DOHH2 (cell line): ENCODE data around the gene MTFMT.

Experiments
- H3F3A ChIP-seq: fragments of 200-600 bp; sonication (generic), shearing (Covaris generic); 2 replicates; pipeline ENCODE4 v1.6.0; 2016; ENCODE audit warnings: antibody characterized with exemption, mild to moderate bottlenecking; ENCODE audit not compliant: control insufficient read depth, insufficient read depth
- H3K27ac ChIP-seq: fragments of 200-600 bp; sonication (generic); 2 replicates; pipeline ENCODE4 v1.5.1; 2014; ENCODE audit warnings: low read depth, mild to moderate bottlenecking, low read length, moderate library complexity
- H3K27me3 ChIP-seq: fragments of 200-600 bp; sonication (generic); 2 replicates; pipeline ENCODE4 v1.6.1; 2014; ENCODE audit warnings: mild to moderate bottlenecking, low read length, mixed read lengths; ENCODE audit not compliant: control insufficient read depth
- H3K36me3 ChIP-seq: fragments of 200-600 bp; sonication (generic); 2 replicates; pipeline ENCODE4 v1.6.1; 2014; ENCODE audit warnings: mild to moderate bottlenecking, low read length, moderate library complexity, mixed read lengths; ENCODE audit not compliant: control insufficient read depth
- H3K4me1 ChIP-seq: fragments of 200-600 bp; sonication (generic); 2 replicates; pipeline ENCODE4 v1.6.1; 2014; ENCODE audit warnings: mild to moderate bottlenecking, low read length, mixed read lengths; ENCODE audit not compliant: control insufficient read depth
- H3K4me2 ChIP-seq: fragments of 200-600 bp; sonication (generic); 2 replicates; pipeline ENCODE4 v1.6.0; 2014; ENCODE audit warnings: mild to moderate bottlenecking, low read length, moderate library complexity
- H3K4me3 ChIP-seq: fragments of 200-600 bp; sonication (generic); 2 replicates; pipeline ENCODE4 v1.5.1; 2014; ENCODE audit warnings: mild to moderate bottlenecking, low read length, mixed read lengths
- H3K79me2 ChIP-seq: fragments of 200-600 bp; sonication (generic); 2 replicates; pipeline ENCODE4 v1.6.1; 2014; ENCODE audit warnings: mild to moderate bottlenecking, low read length, mixed read lengths; ENCODE audit not compliant: control insufficient read depth
- H3K9me2 ChIP-seq: fragments of 200-600 bp; sonication (generic); replicated peaks from 2 replicates; pipeline ENCODE4 v1.6.1; 2014; ENCODE audit warnings: mild to moderate bottlenecking, low read length, mixed read lengths; ENCODE audit not compliant: control insufficient read depth
- H3K9me3 ChIP-seq: fragments of 200-600 bp; sonication (generic); 2 replicates; pipeline ENCODE4 v1.6.1; 2014; ENCODE audit warnings: antibody characterized with exemption, low read length, mixed read lengths; ENCODE audit not compliant: control insufficient read depth, insufficient read depth
- H4K20me1 ChIP-seq: fragments of 200-600 bp; sonication (generic); 2 replicates; pipeline ENCODE4 v1.6.0; 2014; ENCODE audit warnings: low read depth, mild to moderate bottlenecking, antibody characterized with exemption, low read length, moderate library complexity; ENCODE audit not compliant: control insufficient read depth, insufficient read depth
- EZH2phosphoT487 ChIP-seq: fragments of 200-600 bp; sonication (generic); IDR thresholded peaks from 2 replicates; pipeline ENCODE4 v1.6.1; 2017; ENCODE audit warnings: borderline replicate concordance, mild to moderate bottlenecking, antibody characterized with exemption, low read length, moderate library complexity, mixed read lengths
- TF ChIP-seq, protein P1 (sequence below): fragments of 200-600 bp; sonication (generic); IDR thresholded peaks from one replicate; pipeline ENCODE4 v1.5.1; 2014; ENCODE audit warnings: antibody characterized with exemption, mild to moderate bottlenecking, low read depth, low read length; ENCODE audit not compliant: poor library complexity, severe bottlenecking

The MTFMT gene

DNA sequence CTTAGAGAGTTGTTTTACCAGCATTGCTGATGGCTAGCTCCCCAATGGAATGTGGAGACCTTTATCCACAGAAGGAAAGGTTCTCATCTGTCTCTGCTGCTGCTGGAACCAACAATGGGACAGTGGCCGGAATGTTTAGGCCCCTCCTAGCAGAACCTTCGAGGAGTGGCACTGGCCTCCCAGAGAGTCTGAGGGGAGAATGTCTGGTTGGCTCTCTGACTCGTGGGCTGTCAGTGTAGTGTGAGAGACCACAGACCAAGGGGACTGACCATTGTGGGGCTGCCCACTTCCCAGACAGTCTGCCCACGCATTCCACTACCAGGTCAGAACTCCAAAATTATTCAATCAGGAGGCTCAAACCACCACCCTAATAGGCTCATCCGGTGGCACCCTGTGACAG is 33.3 kb upstream of the MTFMT start:
- Histone ChIP-seq H3K36me3 (no peaks in the 10 kb centered on the region), H3K4me3 (no peak overlapping the region), H3F3A (no peaks in the 10 kb centered on the region), H3K27ac (no peak overlapping the region), H3K4me2 (no peak overlapping the region), H4K20me1 (no peaks in the 10 kb centered on the region), H3K27me3 (peaks cover 16% of the 10 kb centered on the region), H3K9me3 (no peaks in the 10 kb centered on the region), H3K4me1 (no peaks in the 10 kb centered on the region), H3K9me2 (no peaks in the 10 kb centered on the region), H3K79me2 (no peaks in the 10 kb centered on the region)
- TF ChIP-seq, protein P1, sequence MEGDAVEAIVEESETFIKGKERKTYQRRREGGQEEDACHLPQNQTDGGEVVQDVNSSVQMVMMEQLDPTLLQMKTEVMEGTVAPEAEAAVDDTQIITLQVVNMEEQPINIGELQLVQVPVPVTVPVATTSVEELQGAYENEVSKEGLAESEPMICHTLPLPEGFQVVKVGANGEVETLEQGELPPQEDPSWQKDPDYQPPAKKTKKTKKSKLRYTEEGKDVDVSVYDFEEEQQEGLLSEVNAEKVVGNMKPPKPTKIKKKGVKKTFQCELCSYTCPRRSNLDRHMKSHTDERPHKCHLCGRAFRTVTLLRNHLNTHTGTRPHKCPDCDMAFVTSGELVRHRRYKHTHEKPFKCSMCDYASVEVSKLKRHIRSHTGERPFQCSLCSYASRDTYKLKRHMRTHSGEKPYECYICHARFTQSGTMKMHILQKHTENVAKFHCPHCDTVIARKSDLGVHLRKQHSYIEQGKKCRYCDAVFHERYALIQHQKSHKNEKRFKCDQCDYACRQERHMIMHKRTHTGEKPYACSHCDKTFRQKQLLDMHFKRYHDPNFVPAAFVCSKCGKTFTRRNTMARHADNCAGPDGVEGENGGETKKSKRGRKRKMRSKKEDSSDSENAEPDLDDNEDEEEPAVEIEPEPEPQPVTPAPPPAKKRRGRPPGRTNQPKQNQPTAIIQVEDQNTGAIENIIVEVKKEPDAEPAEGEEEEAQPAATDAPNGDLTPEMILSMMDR: no peak
- no peak for TF ChIP-seq EZH2phosphoT487

DNA sequence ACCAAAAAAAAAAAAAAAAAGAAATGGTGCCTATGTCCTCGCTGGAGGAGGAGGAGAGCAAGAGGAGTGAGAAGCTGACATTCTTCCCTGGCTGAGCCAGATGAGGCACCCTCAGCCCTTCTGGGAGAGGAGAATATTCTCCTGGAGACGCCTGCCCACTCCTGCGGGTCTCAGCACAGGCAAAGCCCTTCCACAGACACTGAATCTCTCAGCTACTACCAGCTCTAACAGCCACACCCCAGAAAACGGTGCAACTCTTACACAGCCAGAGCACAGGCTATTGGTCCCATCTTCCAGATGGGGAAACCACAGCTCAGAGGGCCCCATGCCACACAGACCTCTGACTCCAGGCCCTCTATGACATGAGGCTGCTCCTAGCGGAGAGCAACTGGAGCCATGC is 32.6 kb upstream of the MTFMT start:
- no peaks in the 10 kb centered on the region for H3K4me1 ChIP-seq
- H3K79me2 ChIP-seq: no peaks in the 10 kb centered on the region
- TF ChIP-seq, protein P1: no peak
- no peak for TF ChIP-seq EZH2phosphoT487

DNA sequence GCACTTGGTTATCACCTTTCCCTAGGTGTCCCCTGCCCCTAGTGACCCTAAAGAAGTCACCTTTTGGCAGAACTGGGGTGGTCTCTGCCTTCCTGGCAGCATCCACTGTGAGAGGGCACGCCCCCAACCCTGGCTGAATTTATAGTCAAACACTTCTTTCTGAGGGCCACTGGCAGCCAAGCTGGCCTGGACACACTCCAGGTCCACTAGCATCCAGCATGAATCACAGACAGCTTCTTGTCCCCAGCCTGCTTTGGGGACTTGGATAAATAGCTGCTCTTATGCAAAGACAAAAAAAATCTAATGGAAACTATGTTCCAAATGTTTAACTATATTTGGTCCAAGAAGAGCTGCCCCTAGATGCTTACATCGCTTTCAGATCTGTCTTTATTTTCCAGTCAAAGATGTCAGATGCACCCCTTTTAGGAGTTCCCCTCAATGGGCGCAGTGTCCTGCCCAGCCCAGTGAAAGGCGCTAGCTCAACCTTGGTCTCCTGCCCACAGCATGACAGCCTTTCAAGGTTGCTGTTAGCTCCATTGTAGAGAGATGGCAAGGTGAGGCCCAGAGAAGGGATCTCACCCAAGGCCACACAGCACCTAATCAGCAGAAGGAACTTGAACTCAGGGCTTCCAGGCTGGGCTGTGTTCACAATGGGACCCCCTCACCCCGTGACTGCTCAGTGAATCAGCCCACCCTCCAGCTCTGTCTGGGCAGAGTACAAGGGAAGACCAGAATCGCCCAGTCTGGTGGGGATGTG is 31.4 kb upstream of the MTFMT start:
- Histone ChIP-seq H3K36me3 (no peaks in the 10 kb centered on the region), H3K4me2 (no peak overlapping the region), H4K20me1 (no peaks in the 10 kb centered on the region), H3K4me1 (no peaks in the 10 kb centered on the region), H3K27me3 (peaks cover 12% of the 10 kb centered on the region), H3K79me2 (no peaks in the 10 kb centered on the region), H3K9me2 (no peaks in the 10 kb centered on the region), H3F3A (no peaks in the 10 kb centered on the region), H3K4me3 (no peak overlapping the region), H3K27ac (no peak overlapping the region), H3K9me3 (no peaks in the 10 kb centered on the region)
- TF ChIP-seq EZH2phosphoT487: no peak

More for the DNA sequence above, 32.6 kb upstream of the MTFMT start:
- Histone ChIP-seq H3K9me3 (no peaks in the 10 kb centered on the region), H3K27ac (no peak overlapping the region), H3K9me2 (no peaks in the 10 kb centered on the region), H3K36me3 (no peaks in the 10 kb centered on the region), H3K4me2 (no peak overlapping the region), H4K20me1 (no peaks in the 10 kb centered on the region), H3K27me3 (peaks cover 16% of the 10 kb centered on the region), H3F3A (no peaks in the 10 kb centered on the region), H3K4me3 (no peak overlapping the region)

DNA sequence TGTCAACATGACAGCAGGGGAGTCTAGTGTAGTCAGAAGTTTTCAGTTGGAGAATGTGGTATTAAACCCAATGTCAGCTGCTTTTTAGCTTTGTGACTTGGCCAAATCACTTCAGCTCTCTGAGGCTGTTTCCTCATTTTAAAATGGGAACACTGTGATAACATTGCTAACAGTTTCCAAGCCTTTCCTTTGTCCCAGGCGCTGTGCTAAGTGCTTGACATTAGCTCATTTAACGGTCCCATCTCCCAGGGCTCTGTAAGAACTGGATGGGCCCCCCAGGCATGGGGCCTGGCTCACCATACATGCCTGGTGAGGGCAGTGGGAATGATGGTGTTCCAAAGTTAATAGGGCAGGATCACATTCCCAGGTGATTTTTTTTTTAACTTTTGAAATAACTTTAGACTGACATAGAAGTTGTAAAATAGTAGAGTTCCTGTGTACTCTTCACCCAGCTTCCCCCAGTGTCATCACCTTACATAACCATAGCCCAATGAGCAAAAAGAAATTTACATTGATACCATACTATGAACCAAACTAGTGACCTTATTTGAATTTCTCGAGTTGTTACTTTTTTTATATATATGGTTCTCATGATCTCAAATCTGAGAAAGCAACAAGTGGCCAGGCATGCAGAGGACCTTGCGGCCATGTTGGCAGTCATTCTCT is 30.6 kb upstream of the MTFMT start:
- H3F3A ChIP-seq: no peaks in the 10 kb centered on the region
- H3K79me2 ChIP-seq: no peaks in the 10 kb centered on the region
- H3K4me3 ChIP-seq: no peak overlapping the region
- no peaks in the 10 kb centered on the region for H3K9me3 ChIP-seq
- peaks cover 5% of the 10 kb centered on the region for H3K27me3 ChIP-seq
- H3K4me2 ChIP-seq: no peak overlapping the region
- TF ChIP-seq, protein P1: no peak
- TF ChIP-seq EZH2phosphoT487: no peak
- H3K36me3 ChIP-seq: no peaks in the 10 kb centered on the region
- no peak overlapping the region for H3K27ac ChIP-seq
- no peaks in the 10 kb centered on the region for H3K9me2 ChIP-seq
- no peaks in the 10 kb centered on the region for H3K4me1 ChIP-seq
- H4K20me1 ChIP-seq: no peaks in the 10 kb centered on the region
